WTC11 (cell line): ENCODE data around the gene CHL1. TPM values are rescaled to one million over a fixed set of nuclear protein-coding genes. Genes with fewer than 3 reads are reported as not detected.

Experiments
- ATAC-seq: fragments of 200-7000 bp; cut with Tn5 transposase; 2 replicates; pipeline ENCODE4 v1.10.0; 2021; ENCODE audit warnings: mild to moderate bottlenecking, moderate library complexity
- CTCF ChIA-PET: fragments of 300-600 bp; sonication (Branson Sonifier 250); formaldehyde crosslinking; loops from one replicate; lab custom pipeline; 2021; ENCODE audit warnings: antibody characterized with exemption; lab: Charles Lee
- POLR2A ChIA-PET: fragments of 350-600 bp; sonication (Branson Sonifier 250); formaldehyde crosslinking; loops from one replicate; lab custom pipeline; 2021; ENCODE audit warnings: antibody characterized with exemption; lab: Charles Lee
- DNase-seq: peaks from one replicate; pipeline ENCODE4 v3.0.0; 2021; ENCODE audit warnings: low spot score
- H3K27ac Mint-ChIP-seq: 2 replicates; pipeline ENCODE4 v1.8.0; 2021; ENCODE audit warnings: mixed read lengths
- H3K27me3 Mint-ChIP-seq: 2 replicates; pipeline ENCODE4 v1.8.0; 2021; ENCODE audit warnings: low read depth, mild to moderate bottlenecking, moderate library complexity, mixed read lengths
- H3K36me3 Mint-ChIP-seq: 2 replicates; pipeline ENCODE4 v1.8.0; 2021; ENCODE audit warnings: mixed read lengths
- H3K4me1 Mint-ChIP-seq: 2 replicates; pipeline ENCODE4 v1.8.0; 2022; ENCODE audit warnings: mixed read lengths
- H3K4me3 Mint-ChIP-seq: 2 replicates; pipeline ENCODE4 v1.8.0; 2021; ENCODE audit warnings: mild to moderate bottlenecking, moderate library complexity, mixed read lengths
- H3K9me3 Mint-ChIP-seq: 2 replicates; pipeline ENCODE4 v1.8.0; 2021; ENCODE audit warnings: mixed read lengths
- AFF4 ChIP-seq: sonication (generic); formaldehyde crosslinking; IDR thresholded peaks from 2 replicates; pipeline ENCODE4 v1.8.1; 2023; ENCODE audit warnings: mild to moderate bottlenecking, missing genetic modification reagents, borderline replicate concordance
- ERG ChIP-seq: fragments of 250-450 bp; sonication (Bioruptor Pico); IDR thresholded peaks from 2 replicates; pipeline ENCODE4 v1.8.0; 2021; ENCODE audit warnings: mild to moderate bottlenecking
- ETV6 ChIP-seq: sonication (generic); formaldehyde crosslinking; IDR thresholded peaks from 2 replicates; pipeline ENCODE4 v1.8.1; 2022; ENCODE audit warnings: mild to moderate bottlenecking, missing genetic modification reagents
- GABPB1 ChIP-seq: sonication (generic); formaldehyde crosslinking; IDR thresholded peaks from 2 replicates; pipeline ENCODE4 v1.8.1; 2023; ENCODE audit warnings: mild to moderate bottlenecking, missing genetic modification reagents
- OVOL2 ChIP-seq: fragments of 250-450 bp; sonication (Bioruptor Pico); IDR thresholded peaks from 2 replicates; pipeline ENCODE4 v1.9.0; 2021; ENCODE audit warnings: mild to moderate bottlenecking, borderline replicate concordance
- PRRX2 ChIP-seq: fragments of 250-450 bp; sonication (Bioruptor Pico); IDR thresholded peaks from 2 replicates; pipeline ENCODE4 v1.8.0; 2021; ENCODE audit warnings: mild to moderate bottlenecking
- RELA ChIP-seq: sonication (generic); formaldehyde crosslinking; IDR thresholded peaks from 2 replicates; pipeline ENCODE4 v1.8.1; 2022; ENCODE audit warnings: missing genetic modification reagents, mild to moderate bottlenecking, borderline replicate concordance
- RORB ChIP-seq: fragments of 250-450 bp; sonication (Bioruptor Pico); IDR thresholded peaks from 2 replicates; pipeline ENCODE4 v1.9.0; 2021; ENCODE audit warnings: mild to moderate bottlenecking
- TCF7 ChIP-seq: sonication (generic); formaldehyde crosslinking; IDR thresholded peaks from 2 replicates; pipeline ENCODE4 v1.8.0; 2022; ENCODE audit warnings: mild to moderate bottlenecking, low read depth, missing genetic modification reagents, moderate library complexity
- ZNF219 ChIP-seq: sonication (generic); formaldehyde crosslinking; IDR thresholded peaks from 2 replicates; pipeline ENCODE4 v1.8.0; 2023; ENCODE audit warnings: missing genetic modification reagents, mild to moderate bottlenecking, borderline replicate concordance
- ZNF317 ChIP-seq: sonication (generic); formaldehyde crosslinking; IDR thresholded peaks from 2 replicates; pipeline ENCODE4 v1.8.1; 2023; ENCODE audit warnings: low read depth, mild to moderate bottlenecking, moderate library complexity, missing genetic modification reagents, borderline replicate concordance
- total RNA-seq: library from RNA; stranded (reverse); gene quantifications from 3 replicates; pipeline ENCODE4 v1.2.3, GENCODE V29; 2021
- TF ChIP-seq, protein P1 (sequence below): fragments of 200-600 bp; IDR thresholded peaks from 2 replicates; pipeline ENCODE4 v1.8.0; 2022; ENCODE audit warnings: antibody characterized with exemption
- TF ChIP-seq, protein P2 (sequence below): sonication (generic); formaldehyde crosslinking; IDR thresholded peaks from 2 replicates; pipeline ENCODE4 v1.8.0; 2023; ENCODE audit warnings: missing genetic modification reagents
- TF ChIP-seq, protein P3 (sequence below): sonication (generic); formaldehyde crosslinking; IDR thresholded peaks from 2 replicates; pipeline ENCODE4 v1.8.1; 2022; ENCODE audit warnings: mild to moderate bottlenecking, missing genetic modification reagents, moderate library complexity, borderline replicate concordance

CHL1 gene
- total RNA-seq, 1 experiment from 2014 or later = not detected

DNA sequence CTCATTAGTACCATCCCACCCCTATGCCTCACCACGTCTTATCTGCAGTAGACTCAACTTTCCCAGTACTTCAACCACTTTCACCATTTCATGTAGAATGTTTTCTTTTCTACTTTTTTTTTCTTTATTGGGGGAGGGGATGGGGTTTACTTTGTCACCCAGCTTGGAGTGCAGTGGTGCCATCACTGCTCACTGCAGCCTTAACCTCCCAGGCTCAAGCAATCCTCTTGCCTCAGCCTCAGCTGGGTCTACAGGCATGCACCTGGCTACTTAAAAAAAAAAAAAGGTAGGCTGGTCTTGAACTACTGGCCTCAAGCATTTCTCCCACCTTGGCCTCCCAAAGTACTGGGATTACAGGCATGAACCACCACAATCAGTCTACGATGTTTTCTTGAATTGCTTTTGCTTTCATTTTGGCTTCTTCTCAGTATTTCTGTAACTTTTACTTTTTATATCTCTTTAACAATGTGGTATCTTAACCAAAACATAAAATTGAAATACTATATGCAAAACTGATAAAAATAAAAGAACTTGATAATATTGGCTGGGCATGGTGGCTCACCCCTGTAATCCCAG is 44.9 kb upstream of the CHL1 start (continued):
- TF ChIP-seq, protein P1, sequence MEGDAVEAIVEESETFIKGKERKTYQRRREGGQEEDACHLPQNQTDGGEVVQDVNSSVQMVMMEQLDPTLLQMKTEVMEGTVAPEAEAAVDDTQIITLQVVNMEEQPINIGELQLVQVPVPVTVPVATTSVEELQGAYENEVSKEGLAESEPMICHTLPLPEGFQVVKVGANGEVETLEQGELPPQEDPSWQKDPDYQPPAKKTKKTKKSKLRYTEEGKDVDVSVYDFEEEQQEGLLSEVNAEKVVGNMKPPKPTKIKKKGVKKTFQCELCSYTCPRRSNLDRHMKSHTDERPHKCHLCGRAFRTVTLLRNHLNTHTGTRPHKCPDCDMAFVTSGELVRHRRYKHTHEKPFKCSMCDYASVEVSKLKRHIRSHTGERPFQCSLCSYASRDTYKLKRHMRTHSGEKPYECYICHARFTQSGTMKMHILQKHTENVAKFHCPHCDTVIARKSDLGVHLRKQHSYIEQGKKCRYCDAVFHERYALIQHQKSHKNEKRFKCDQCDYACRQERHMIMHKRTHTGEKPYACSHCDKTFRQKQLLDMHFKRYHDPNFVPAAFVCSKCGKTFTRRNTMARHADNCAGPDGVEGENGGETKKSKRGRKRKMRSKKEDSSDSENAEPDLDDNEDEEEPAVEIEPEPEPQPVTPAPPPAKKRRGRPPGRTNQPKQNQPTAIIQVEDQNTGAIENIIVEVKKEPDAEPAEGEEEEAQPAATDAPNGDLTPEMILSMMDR = no peak
- TF ChIP-seq ZNF317 (CRISPR knock-in tag) = no peak
- TF ChIP-seq, protein P2, sequence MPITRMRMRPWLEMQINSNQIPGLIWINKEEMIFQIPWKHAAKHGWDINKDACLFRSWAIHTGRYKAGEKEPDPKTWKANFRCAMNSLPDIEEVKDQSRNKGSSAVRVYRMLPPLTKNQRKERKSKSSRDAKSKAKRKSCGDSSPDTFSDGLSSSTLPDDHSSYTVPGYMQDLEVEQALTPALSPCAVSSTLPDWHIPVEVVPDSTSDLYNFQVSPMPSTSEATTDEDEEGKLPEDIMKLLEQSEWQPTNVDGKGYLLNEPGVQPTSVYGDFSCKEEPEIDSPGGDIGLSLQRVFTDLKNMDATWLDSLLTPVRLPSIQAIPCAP (CRISPR knock-in tag) = no peak
- TF ChIP-seq, all 79 proteins: peak for 0

DNA sequence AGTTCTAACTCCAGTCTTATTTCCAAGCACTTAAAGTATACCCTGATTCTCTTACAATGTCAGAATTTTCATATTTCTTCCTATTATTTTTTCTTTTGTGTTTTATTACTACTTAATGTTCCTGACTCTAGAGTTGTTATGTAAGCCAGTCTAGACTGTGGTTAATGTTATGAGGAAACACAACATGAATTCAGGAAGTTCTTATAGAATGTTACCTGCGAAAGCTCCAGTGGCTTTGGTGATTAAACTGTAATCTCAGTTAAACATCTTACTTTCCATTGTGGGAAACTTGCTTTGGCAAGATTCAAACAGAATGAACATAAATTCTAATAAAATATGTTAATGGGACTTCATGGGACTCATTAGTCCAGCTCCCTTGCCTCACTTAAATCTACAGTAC is 36.6 kb upstream of the CHL1 start:
- POLR2A ChIA-PET = no interaction called here
- DNase-seq = no peak
- peaks cover 75% of the 10 kb centered on the region for H3K36me3 Mint-ChIP-seq

More for the DNA sequence above, 36.6 kb upstream of the CHL1 start:
- Mint-ChIP-seq H3K4me1 (no peaks in the 10 kb centered on the region), H3K9me3 (peaks cover 84% of the 10 kb centered on the region), H3K27me3 (peaks cover 15% of the 10 kb centered on the region; the same call in 1 of the 2 replicates), H3K4me3 (no peak overlapping the region), H3K27ac (no peak overlapping the region)
- CTCF ChIA-PET = no interaction called here
- TF ChIP-seq, protein P3, sequence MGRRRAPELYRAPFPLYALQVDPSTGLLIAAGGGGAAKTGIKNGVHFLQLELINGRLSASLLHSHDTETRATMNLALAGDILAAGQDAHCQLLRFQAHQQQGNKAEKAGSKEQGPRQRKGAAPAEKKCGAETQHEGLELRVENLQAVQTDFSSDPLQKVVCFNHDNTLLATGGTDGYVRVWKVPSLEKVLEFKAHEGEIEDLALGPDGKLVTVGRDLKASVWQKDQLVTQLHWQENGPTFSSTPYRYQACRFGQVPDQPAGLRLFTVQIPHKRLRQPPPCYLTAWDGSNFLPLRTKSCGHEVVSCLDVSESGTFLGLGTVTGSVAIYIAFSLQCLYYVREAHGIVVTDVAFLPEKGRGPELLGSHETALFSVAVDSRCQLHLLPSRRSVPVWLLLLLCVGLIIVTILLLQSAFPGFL (CRISPR knock-in tag) = no peak
- TF ChIP-seq OVOL2 (CRISPR knock-in tag) (no peak), PRRX2 (CRISPR knock-in tag) (no peak), AFF4 (no peak), TCF7 (CRISPR knock-in tag) (no peak), RORB (CRISPR knock-in tag) (no peak), ERG (no peak), ETV6 (CRISPR knock-in tag) (no peak), ZNF219 (CRISPR knock-in tag) (no peak), GABPB1 (CRISPR knock-in tag) (no peak), RELA (CRISPR knock-in tag) (no peak)
- no peak for ATAC-seq
